ENCODE results near the gene CYTIP.

Gene CYTIP

GRCh38 chr2:157465554-157465953, 21.7 kb upstream of the CYTIP start:
- Histone ChIP-seq H3K4me3 (ENCODE audit: insufficient read depth, low read length, poor library complexity, severe bottlenecking) (no peak overlapping the region), H2AFZ (ENCODE audit: low read depth, low read length, severe bottlenecking) (no peak overlapping the region), H3K79me2 (ENCODE audit: insufficient read depth, low read length) (no peaks in the 10 kb centered on the region), H3K9me2 (replicated peaks; ENCODE audit: insufficient read depth, low read length) (no peaks in the 10 kb centered on the region), H3F3A (ENCODE audit: insufficient read depth) (no peaks in the 10 kb centered on the region), H3K9me3 (ENCODE audit: insufficient read depth, low read length) (no peaks in the 10 kb centered on the region), H3K27ac (ENCODE audit: low read depth, low read length) (no peak overlapping the region), H3K27me3 (ENCODE audit: low read length) (no peaks in the 10 kb centered on the region), H4K20me1 (ENCODE audit: low read depth, low read length) (no peaks in the 10 kb centered on the region), H3K4me2 (ENCODE audit: low read depth, low read length, poor library complexity, severe bottlenecking) (no peak overlapping the region), H3K9ac (ENCODE audit: low read length) (no peak overlapping the region), H3K36me3 (ENCODE audit: low read length) (no peaks in the 10 kb centered on the region)
- no peak for TF ChIP-seq EZH2phosphoT487 (conservative IDR thresholded peaks at IDR 0.05; ENCODE audit: low read length)
- TF ChIP-seq CTCF (IDR thresholded peaks at IDR 0.05; ENCODE audit: insufficient read depth, low read length, poor library complexity, severe bottlenecking) = no peak

GRCh38 chr2:157463002-157463401, 19.1 kb upstream of the CYTIP start:
- Histone ChIP-seq H3K27me3 (ENCODE audit: low read length) (no peaks in the 10 kb centered on the region), H3K36me3 (ENCODE audit: low read length) (no peaks in the 10 kb centered on the region), H3K9me3 (ENCODE audit: insufficient read depth, low read length) (no peaks in the 10 kb centered on the region), H4K20me1 (ENCODE audit: low read depth, low read length) (no peaks in the 10 kb centered on the region), H2AFZ (ENCODE audit: low read depth, low read length, severe bottlenecking) (no peak overlapping the region), H3K9me2 (replicated peaks; ENCODE audit: insufficient read depth, low read length) (no peaks in the 10 kb centered on the region), H3F3A (ENCODE audit: insufficient read depth) (no peaks in the 10 kb centered on the region), H3K27ac (ENCODE audit: low read depth, low read length) (no peak overlapping the region), H3K4me3 (ENCODE audit: insufficient read depth, low read length, poor library complexity, severe bottlenecking) (no peak overlapping the region), H3K9ac (ENCODE audit: low read length) (no peak overlapping the region), H3K79me2 (ENCODE audit: insufficient read depth, low read length) (no peaks in the 10 kb centered on the region), H3K4me2 (ENCODE audit: low read depth, low read length, poor library complexity, severe bottlenecking) (no peak overlapping the region)
- TF ChIP-seq EZH2phosphoT487 (conservative IDR thresholded peaks at IDR 0.05; ENCODE audit: low read length) (no peak), CTCF (IDR thresholded peaks at IDR 0.05; ENCODE audit: insufficient read depth, low read length, poor library complexity, severe bottlenecking) (no peak)

GRCh38 chr2:157460897-157461296, 17.0 kb upstream of the CYTIP start:
- no peak overlapping the region for H3K4me2 ChIP-seq (ENCODE audit: low read depth, low read length, poor library complexity, severe bottlenecking)
- no peak for TF ChIP-seq EZH2phosphoT487 (conservative IDR thresholded peaks at IDR 0.05; ENCODE audit: low read length)
- TF ChIP-seq CTCF (IDR thresholded peaks at IDR 0.05; ENCODE audit: insufficient read depth, low read length, poor library complexity, severe bottlenecking) = no peak
- H3K36me3 ChIP-seq (ENCODE audit: low read length) = no peaks in the 10 kb centered on the region
- no peak overlapping the region for H3K27ac ChIP-seq (ENCODE audit: low read depth, low read length)
- no peak overlapping the region for H3K4me3 ChIP-seq (ENCODE audit: insufficient read depth, low read length, poor library complexity, severe bottlenecking)
- no peaks in the 10 kb centered on the region for H3K9me3 ChIP-seq (ENCODE audit: insufficient read depth, low read length)
- H3K79me2 ChIP-seq (ENCODE audit: insufficient read depth, low read length) = no peaks in the 10 kb centered on the region
- no peaks in the 10 kb centered on the region for H3F3A ChIP-seq (ENCODE audit: insufficient read depth)
- no peak overlapping the region for H3K9ac ChIP-seq (ENCODE audit: low read length)
- no peaks in the 10 kb centered on the region for H3K9me2 ChIP-seq (replicated peaks; ENCODE audit: insufficient read depth, low read length)
- no peak overlapping the region for H2AFZ ChIP-seq (ENCODE audit: low read depth, low read length, severe bottlenecking)
- H4K20me1 ChIP-seq (ENCODE audit: low read depth, low read length) = no peaks in the 10 kb centered on the region
- no peaks in the 10 kb centered on the region for H3K27me3 ChIP-seq (ENCODE audit: low read length)
